ENCODE data around the gene NUCB2.

NUCB2 gene

DNA sequence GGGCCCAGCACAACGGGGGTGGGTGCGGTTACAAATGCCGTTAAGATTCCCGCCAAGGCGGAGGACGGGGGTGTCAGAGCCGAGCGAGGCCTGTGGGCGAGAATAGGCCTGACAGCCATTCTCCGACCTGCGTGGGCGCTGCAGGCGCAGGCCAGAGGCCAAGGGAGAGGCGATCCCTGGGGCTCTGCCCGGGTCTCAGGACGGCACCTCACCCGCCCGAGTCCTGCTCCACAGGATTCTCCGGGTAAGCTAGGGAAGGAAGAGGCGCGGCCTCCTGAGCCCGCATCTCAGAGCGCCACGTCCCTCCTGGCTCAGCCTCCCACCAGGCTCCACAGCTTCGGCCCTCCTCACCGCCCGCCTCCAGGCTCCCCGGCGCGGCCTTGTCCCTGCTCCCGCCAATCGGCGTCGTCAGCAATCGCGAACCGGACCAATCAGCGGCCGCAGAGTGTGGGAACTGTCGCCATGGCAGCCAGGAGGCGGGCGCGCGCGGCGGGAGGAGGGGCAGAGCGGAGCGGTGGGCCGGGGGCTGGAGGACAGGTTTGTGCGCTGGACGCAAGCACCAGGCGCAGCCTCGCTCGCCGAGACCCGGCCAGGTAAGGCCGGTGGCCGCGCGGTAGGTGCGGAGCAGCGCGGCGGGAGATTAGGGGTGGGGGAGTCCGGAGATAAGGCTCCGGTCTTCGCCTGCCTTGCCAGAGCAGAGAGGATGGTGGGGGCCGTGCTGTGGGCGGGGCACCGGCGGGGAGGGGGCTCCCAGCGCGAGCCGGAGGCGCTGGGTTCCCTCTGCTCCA, at the start of gene NUCB2:
Gene NUCB2 (plus strand): TSS at position 504 of the 788 bp plus-strand sequence. CDS start 18,585 bp downstream, outside the sequence.
- in situ Hi-C loops (cut with MboI; ENCODE audit: low sequenced_read_pairs) = no loop called here

DNA sequence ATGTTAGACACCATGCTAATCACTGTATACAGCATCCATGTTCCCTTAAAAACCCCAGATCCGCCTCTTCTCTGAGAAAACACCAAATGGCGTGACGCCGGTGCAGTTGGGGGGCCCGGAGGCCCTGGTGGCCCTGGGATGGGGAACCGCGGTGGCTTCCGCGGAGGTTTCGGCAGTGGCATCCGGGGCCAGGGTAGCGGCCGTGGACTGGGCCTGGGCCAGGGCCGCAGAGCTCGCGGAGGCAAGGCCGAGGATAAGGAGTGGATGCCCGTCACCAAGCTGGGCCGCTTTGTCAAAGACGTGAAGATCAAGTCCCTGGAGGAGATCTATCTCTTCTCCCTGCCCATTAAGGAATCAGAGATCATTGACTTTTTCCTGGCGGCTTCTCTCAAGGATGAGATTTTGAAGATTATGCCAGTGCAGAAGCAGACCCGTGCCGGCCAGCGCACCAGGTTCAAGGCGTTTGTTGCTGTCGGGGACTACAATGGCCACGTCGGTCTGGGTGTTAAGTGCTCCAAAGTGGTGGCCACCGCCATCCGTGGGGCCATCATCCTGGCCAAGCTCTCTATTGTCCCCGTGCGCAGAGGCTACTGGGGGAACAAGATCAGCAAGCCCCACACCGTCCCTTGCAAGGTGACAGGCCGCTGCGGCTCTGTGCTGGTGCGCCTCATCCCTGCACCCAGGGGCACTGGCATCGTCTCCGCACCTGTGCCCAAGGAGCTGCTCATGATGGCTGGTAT, 48.2 kb upstream of the NUCB2 start:
- in situ Hi-C loops (cut with MboI; ENCODE audit: low sequenced_read_pairs) = loop anchor here (25.0 kb wide), 1 partner anchor 284 kb away; no protein-coding TSS in a partner anchor

DNA sequence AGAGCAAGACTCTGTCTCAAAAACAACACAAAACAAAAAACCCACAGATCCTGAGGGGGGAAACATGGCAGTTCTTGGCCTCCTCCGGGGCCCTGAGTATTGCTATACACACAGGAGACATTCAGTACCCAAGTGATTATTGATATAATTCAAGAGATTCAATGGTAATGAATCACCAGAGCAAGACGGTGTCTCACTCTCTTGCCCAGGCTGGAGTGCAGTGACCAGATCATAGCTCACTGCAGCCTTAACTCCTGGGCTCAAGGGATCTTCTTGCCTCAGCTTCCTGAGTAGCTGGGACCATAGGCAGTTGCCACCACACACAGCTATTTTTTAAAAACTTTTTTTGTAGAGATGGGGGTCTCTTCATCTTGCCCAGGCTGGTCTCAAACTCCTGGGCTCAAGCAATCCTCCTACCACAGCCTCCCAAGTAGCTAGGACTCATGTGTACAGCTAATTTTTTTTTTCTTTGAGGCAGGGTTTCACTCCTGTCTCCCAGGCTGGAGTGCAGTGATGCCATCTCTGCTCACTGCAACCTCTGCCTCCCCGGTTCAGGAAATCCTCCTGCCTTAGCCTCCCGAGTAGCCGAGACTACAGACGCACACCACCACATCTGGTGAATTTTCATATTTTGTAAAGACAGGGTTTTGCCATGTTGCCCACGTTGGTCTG, 46.9 kb upstream of the NUCB2 start:
- in situ Hi-C loops (cut with MboI; ENCODE audit: low sequenced_read_pairs) = loop anchor here (25.0 kb wide), 1 partner anchor 283 kb away; no protein-coding TSS in a partner anchor

DNA sequence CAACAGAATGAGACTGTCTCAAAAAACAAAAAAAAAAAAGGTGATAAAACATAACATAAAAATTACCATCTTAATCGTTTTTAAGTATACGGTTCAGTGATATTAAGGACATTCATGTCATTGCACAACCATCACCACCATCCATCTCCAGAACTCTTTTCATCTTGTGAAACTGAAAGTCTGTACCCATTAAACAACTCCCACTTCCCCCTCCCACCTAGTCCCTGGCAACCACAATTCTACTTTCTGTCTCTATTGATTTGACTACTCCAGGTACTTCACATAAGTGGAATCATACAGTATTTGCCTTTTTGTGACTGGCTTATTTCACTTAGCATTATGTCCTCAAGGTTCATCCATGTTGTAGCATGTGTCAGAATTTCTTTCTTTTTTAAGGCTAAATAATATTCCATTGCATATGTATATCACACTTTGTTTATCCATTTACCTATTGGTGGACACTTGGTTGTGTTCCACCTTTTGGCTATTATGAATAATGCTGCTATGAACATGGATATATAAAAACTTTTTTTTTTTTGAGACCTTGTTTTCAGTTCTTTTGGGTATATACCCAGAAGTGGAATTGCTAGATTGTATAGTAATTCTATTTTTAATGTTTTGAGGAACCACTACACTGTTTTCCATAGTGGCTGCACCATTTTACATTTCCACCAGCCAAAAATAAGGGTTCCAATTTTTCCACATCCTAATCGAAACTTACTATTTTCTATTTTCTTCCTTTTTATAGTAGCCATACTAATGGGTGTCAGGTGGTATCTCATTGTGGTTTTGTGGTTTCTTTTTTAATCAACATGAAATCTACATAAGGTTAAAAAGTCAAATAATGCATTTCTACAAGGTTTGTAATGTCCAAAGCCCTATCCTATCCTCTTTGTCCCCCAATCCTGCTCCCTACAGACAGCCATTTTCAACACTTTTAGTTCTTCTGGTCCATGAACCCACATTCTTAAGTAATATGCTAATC, 45.4 kb upstream of the NUCB2 start:
- in situ Hi-C loops (cut with MboI; ENCODE audit: low sequenced_read_pairs) = loop anchor here (25.0 kb wide), 1 partner anchor 281 kb away; no protein-coding TSS in a partner anchor

DNA sequence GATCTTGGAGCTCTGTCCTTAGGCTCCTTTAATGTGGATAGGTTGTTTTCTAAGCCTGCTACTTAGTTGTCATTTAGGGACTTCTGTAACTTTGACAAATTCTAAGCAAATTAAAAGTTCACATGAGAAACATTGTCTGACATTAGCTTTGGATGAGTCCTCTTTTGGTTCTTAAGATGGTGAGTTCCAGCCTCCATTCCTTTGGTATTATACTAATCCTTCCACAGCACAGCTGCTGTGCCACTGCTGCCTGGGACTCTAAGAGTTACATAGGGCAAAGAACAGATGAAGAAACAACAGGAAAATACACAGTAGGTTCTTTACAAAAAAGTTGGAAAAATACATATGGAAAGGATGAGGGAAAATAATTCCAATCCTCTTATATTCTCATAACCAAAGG, 43.4 kb upstream of the NUCB2 start:
- in situ Hi-C loops (cut with MboI; ENCODE audit: low sequenced_read_pairs) = loop anchor here (25.0 kb wide), 1 partner anchor 279 kb away; no protein-coding TSS in a partner anchor

DNA sequence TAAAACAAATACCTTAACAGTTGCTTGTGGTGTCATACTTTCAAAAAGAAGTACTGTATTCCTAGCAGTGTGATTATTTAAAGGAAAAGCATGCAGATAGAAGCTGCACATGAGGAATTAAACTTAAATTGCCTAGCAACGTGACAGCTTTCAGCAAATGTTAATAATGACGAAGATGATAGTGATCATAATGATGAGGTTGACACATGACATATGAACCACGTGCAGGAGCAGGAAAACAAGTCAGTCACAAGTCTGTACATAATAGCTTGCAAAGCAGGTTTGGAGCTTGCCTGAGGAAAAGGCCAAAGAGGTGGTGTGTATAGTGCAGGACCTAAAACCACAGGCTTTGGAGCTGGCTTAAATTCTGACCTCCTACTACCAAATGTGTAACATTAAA, 38.2 kb upstream of the NUCB2 start:
- in situ Hi-C loops (cut with MboI; ENCODE audit: low sequenced_read_pairs) = loop anchor here (25.0 kb wide), 1 partner anchor 274 kb away; no protein-coding TSS in a partner anchor

DNA sequence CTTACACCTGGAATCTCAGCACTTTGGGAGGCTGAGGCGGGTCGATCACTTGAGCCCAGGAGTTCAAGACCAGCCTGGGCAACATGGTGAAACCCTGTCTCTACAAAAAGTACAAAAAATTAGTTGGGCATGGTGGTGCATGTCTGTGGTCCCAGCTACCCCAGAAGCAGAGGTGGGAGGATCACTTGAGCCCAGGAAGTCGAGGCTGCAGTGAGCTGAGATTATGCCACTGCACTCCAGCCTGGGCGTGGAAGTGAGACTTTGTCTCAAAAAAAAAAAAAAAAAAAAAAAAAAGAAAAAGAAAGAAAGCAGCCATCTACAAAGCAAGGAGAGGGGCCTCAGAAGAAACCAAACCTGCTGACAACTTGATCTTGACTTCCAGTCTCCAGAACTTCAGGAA, 36.6 kb upstream of the NUCB2 start:
- in situ Hi-C loops (cut with MboI; ENCODE audit: low sequenced_read_pairs) = loop anchor here (25.0 kb wide), 1 partner anchor 272 kb away; no protein-coding TSS in a partner anchor

DNA sequence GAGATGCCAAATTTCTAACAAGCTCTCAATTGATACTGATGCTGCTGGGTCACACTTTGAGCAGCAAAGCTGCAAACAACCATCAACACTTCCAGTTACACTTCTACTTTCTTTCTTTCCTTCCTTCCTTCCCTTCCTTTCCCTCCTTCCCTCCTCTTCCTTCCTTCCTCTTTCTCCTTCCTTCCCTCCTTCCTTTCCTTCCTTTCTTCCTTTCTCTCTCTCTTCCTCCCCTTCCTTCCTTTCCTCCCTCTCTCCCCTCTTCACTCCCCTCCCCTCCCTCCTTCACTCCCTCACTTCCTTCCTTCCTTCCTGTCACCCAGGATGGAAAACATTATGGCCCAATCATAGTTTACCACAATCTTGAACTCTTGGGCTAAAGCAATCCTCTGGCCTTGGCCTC, 35.8 kb upstream of the NUCB2 start:
- in situ Hi-C loops (cut with MboI; ENCODE audit: low sequenced_read_pairs) = loop anchor here (25.0 kb wide), 1 partner anchor 272 kb away; no protein-coding TSS in a partner anchor

DNA sequence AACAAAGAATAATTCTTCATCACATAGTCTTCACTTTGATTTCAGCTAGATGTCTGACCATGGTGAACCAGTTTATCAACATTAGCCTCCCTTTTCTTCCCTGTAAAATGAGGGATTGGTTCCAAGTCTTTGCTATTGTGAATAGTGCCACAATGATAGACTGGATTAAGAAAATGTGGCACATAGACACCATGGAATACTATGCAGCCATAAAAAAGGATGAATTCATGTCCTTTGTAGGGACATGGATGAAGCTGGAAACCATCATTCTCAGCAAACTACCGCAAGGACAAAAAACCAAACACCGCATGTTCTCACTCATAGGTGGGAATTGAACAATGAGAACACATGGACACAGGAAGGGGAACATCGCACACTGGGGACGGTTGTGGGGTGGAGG, 33.6 kb upstream of the NUCB2 start:
- in situ Hi-C loops (cut with MboI; ENCODE audit: low sequenced_read_pairs) = loop anchor here (25.0 kb wide), 1 partner anchor 269 kb away; no protein-coding TSS in a partner anchor

DNA sequence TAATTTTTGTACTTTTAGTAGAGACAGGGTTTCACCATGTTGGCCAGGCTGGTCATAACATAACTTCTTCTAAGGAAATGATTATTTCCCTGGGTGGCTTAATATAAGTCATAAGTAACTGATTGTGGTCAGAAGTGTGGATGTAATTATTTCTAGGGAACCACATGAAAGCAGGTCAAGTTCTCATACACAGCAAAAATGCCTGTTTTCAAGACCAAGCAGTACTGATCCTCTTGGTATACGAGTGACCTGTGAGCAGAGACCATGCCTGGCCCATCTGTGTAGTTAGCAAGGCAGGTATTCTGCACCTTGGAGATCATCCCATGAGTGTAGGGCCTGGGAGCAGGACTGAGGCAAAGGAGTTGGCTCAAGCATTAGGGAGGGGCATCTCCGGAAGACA, 32.5 kb upstream of the NUCB2 start:
- in situ Hi-C loops (cut with MboI; ENCODE audit: low sequenced_read_pairs) = loop anchor here (25.0 kb wide), 1 partner anchor 268 kb away; no protein-coding TSS in a partner anchor

DNA sequence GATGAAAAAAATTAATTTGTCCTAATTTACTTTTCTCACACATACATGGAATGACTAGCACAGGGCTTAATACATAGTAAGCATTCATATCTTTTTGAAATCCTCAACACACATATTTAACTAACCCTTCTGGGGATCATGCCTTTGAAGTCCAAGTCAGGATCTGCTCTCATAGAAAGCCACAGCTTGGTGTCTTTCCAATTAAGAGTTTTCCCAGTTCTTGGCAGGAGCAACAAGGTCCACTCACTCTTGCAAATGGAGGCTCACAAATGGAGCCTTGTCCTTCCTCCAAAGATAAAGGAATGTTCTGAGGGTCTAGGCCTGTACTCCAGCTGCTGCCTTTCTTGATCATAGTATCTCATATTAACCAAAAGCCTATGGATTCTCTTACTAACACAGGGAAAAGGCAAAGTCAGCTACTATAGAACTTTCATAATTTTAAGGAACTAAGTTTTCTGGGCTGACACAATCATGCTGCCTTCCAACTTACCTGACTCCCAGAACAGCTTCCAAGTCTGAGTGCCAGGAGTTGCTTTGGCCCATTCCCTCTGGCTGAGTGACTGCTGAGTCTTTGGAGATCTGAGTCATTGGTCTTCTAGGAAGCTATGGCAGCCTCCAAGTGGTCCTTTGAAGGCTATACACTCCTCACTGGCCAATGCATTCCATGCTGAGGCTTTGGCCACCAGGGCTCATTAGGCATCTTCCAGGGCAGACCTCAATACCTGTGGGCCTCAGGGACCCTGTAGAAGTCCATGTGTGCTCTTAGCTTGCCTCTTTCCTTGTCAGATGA, 25.8 kb upstream of the NUCB2 start:
- in situ Hi-C loops (cut with MboI; ENCODE audit: low sequenced_read_pairs) = no loop called here

DNA sequence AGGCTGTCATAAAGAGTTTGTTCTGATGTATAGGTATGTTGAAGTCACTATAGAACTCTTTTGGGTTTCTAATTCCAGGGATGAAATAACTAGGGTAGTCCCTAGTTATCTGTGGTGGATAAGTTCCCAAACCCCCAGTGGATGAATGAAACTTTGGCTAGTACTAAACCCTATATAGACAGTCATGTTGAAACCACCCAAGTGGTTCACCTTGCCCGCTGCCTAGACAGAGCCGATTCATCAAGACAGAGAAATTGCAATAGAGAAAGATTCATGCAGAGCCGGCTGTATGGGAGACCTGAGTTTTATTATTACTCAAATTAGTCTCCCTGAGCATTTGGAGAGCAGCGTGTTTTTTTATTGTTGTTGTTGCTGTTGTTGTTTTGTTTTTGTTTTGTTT, 23.8 kb upstream of the NUCB2 start:
- in situ Hi-C loops (cut with MboI; ENCODE audit: low sequenced_read_pairs) = no loop called here

DNA sequence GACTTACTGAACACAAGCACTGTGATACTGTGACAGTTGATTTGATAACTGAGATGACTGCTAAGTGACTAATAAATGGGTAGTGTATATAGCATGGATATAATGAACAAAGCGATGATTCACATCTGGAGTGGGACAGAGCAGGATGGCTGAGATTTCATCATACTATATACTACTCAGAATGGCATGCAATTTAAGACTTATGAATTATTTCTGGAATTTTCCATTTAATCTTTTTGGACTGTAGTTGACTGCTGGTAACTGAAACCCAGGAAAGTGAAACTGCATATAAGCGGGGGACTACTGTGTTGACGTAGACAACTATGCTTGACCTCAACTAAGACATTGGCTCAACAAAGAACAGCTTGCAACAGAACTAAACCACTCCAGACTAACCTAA, 20.0 kb upstream of the NUCB2 start:
- in situ Hi-C loops (cut with MboI; ENCODE audit: low sequenced_read_pairs) = no loop called here

DNA sequence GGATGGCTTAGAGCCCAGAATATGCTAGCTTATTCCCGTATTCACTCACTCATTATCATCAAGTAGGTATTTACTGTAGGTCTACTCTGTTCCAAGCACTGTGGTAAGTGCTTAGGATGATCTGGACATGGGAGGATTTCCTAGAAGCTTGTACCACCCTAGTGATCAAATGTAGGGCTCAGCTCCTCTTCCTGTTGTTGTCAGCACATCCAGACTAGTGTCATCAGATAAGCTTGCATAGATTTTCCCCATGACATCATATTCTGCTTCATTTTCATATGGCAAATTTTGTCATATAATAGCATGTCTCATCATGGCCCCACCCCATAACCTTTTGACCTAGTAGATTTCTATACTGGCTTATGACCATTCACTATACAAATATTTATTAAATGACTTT, 19.3 kb upstream of the NUCB2 start:
- in situ Hi-C loops (cut with MboI; ENCODE audit: low sequenced_read_pairs) = no loop called here

DNA sequence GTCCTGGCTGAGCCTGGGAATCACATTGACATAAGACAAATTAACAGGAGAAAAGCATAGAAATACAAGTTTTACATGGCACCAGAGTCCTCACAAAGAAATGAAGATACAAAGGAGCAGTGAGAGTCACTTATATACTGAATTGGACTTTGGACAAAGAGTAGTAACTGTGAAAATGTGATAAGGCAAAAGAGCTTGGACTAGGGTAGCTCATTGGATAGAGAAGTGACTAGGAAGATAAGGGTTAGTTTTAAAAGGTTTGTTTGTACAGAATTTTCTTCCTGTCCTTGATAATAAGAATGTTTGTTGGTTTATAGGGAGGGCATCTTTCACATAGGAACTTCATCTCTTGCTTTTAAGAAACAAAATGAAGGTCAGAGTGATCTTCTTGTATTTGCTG, 17.9 kb upstream of the NUCB2 start:
- in situ Hi-C loops (cut with MboI; ENCODE audit: low sequenced_read_pairs) = no loop called here

DNA sequence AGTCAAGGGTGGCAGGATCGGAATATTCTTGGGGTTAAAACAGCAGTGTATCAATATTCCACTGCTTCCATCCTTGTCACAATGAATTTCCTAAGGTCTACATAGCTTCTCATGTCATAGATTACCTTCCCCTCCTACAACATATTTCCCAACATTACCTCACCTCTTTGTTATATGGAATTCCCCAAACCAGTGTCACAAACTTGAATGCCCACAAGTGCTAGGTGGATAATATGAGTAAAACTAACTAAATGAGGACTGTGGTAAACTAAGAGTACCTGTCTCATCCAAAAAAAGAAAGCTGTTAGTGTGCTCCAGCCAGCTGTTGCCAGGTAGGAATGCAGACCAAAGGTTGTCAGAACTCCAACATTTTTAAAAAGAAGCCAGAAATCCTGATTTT, 17.0 kb upstream of the NUCB2 start:
- in situ Hi-C loops (cut with MboI; ENCODE audit: low sequenced_read_pairs) = no loop called here

DNA sequence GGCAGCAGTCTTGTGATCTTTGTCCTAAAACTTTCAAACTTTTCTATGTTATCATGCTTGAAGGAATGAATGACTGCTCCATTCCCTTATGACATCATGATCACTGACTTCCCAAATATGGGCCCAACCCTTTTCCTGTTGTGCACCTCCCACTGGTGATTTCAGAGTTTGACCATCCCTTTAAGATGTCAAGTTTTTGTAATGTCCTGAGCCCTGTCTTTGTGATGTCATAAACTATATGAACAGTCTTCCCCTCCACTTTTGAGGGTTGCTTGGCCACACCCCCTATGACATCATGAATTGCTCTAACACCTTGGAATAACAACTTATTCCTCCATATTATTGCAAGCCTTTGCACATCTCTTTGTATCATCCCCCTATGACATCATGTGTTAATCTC, 16.5 kb upstream of the NUCB2 start:
- in situ Hi-C loops (cut with MboI; ENCODE audit: low sequenced_read_pairs) = no loop called here

DNA sequence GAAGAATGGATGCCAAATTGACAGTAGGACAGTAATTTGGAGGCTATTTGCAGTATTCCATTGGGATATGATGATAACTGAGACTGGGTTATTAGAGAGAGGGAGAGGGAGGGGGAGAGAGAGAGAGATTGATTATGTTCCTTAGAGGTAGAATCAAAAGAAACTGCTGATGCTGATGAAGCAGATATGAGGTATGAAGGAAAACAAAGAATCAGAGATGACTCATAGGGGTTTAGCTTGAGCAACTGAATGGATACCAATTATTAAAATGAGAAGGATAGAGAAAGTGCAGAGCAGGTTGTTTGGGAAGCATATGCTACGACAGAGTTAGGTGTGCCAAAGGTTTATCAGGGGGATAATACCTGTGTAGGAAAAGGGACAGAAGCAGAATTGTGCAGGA, 12.8 kb upstream of the NUCB2 start:
- in situ Hi-C loops (cut with MboI; ENCODE audit: low sequenced_read_pairs) = no loop called here

DNA sequence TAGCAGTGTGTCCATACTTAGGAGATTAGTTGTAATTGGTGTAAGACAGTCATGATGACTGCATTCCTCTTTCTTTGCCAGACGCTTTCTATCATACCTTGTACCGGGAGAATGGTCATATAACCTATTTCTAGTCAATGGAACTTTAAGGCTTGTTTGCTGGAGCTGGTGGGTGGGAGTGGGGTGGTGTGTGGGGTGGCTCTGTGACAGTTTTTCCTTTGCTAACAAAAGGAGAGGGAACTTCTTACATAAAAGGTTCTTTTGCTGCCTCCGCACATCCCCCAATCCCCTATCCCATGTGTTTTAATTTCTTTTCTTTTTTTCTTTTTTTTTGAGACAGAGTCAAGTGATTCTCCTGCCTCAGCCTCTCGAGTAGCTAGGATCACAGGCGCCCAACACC, 9.8 kb upstream of the NUCB2 start:
- in situ Hi-C loops (cut with MboI; ENCODE audit: low sequenced_read_pairs) = no loop called here
